HepG2 (cell line): Measurements from ENCODE around the gene PLEKHG2. TPM values are rescaled to one million over a fixed set of nuclear protein-coding genes. Genes with fewer than 3 reads are reported as not detected.
A peak's percentile ranks its signal among the peaks of the same experiment; 100 is the strongest.

ENCODE experiments used
- ARNT ChIP-seq: fragments of 450-650 bp; IDR thresholded peaks from 2 replicates; pipeline ENCODE4 v1.6.1; 2017
- HOXA3 ChIP-seq: sonication (generic); formaldehyde crosslinking; IDR thresholded peaks from 2 replicates; pipeline ENCODE4 v1.5.0; 2020; ENCODE audit warnings: missing genetic modification reagents
- LCORL ChIP-seq, 2 experiments: fragments of 450-650 bp in 1 of 2; sonication (generic) in 1 of 2; formaldehyde crosslinking in 1 of 2; IDR thresholded peaks; 2 replicates each; pipeline versions ENCODE4 v1.5.0 to v1.6.1; 2017 to 2020; ENCODE audit warnings: antibody characterized with exemption in 1 of 2, missing genetic modification reagents in 1 of 2
- MED8 ChIP-seq: sonication (generic); formaldehyde crosslinking; IDR thresholded peaks from 2 replicates; pipeline ENCODE4 v1.8.1; 2023; ENCODE audit warnings: mild to moderate bottlenecking, missing genetic modification reagents; ENCODE audit not compliant: insufficient replicate concordance
- MZF1 ChIP-seq: sonication (generic); formaldehyde crosslinking; IDR thresholded peaks from 2 replicates; pipeline ENCODE4 v1.8.1; 2023; ENCODE audit warnings: mild to moderate bottlenecking, missing genetic modification reagents, borderline replicate concordance
- NR2F6 ChIP-seq, 2 experiments: IDR thresholded peaks; 2 replicates each; pipeline ENCODE4 v1.6.1; 2016; ENCODE audit warnings: antibody characterized with exemption in 1 of 2, mild to moderate bottlenecking in 1 of 2
- SMAD1 ChIP-seq: sonication (generic); formaldehyde crosslinking; IDR thresholded peaks from 2 replicates; pipeline ENCODE4 v1.4.0; 2020; ENCODE audit warnings: missing genetic modification reagents, low read depth, mild to moderate bottlenecking, borderline replicate concordance
- SMC3 ChIP-seq: IDR thresholded peaks from 2 replicates; pipeline ENCODE4 v1.6.1; 2011; ENCODE audit warnings: low read length, improper control_type of control experiment
- TGIF2 ChIP-seq: IDR thresholded peaks from 2 replicates; pipeline ENCODE4 v1.6.1; 2016; ENCODE audit warnings: control low read depth, missing compliant biosample characterization
- THAP8 ChIP-seq: sonication (generic); formaldehyde crosslinking; IDR thresholded peaks from 2 replicates; pipeline ENCODE4 v1.5.1; 2020; ENCODE audit warnings: missing genetic modification reagents, mild to moderate bottlenecking, borderline replicate concordance
- ZBTB10 ChIP-seq: sonication (generic); formaldehyde crosslinking; IDR thresholded peaks from 2 replicates; pipeline ENCODE4 v1.4.0; 2020; ENCODE audit warnings: missing genetic modification reagents, borderline replicate concordance
- ZBTB20 ChIP-seq: sonication (generic); formaldehyde crosslinking; IDR thresholded peaks from 2 replicates; pipeline ENCODE4 v1.8.1; 2023; ENCODE audit warnings: missing genetic modification reagents, low read depth, mild to moderate bottlenecking, borderline replicate concordance
- ZFP90 ChIP-seq: sonication (generic); formaldehyde crosslinking; IDR thresholded peaks from 2 replicates; pipeline ENCODE4 v1.8.0; 2022; ENCODE audit warnings: missing genetic modification reagents, mild to moderate bottlenecking, inconsistent platforms, borderline replicate concordance
- ZNF180 ChIP-seq: sonication (generic); formaldehyde crosslinking; IDR thresholded peaks from 2 replicates; pipeline ENCODE4 v1.4.0; 2020; ENCODE audit warnings: low read depth, missing genetic modification reagents, borderline replicate concordance
- ZNF251 ChIP-seq: sonication (generic); formaldehyde crosslinking; IDR thresholded peaks from 2 replicates; pipeline ENCODE4 v1.9.0; 2021; ENCODE audit warnings: mild to moderate bottlenecking, missing genetic modification reagents
- ZNF382 ChIP-seq: sonication (generic); formaldehyde crosslinking; IDR thresholded peaks from 2 replicates; pipeline ENCODE4 v1.5.0; 2020; ENCODE audit warnings: missing genetic modification reagents, mild to moderate bottlenecking, borderline replicate concordance
- ZNF577 ChIP-seq: sonication (generic); formaldehyde crosslinking; IDR thresholded peaks from 2 replicates; pipeline ENCODE4 v1.4.0; 2020; ENCODE audit warnings: mild to moderate bottlenecking, low read depth, missing genetic modification reagents, borderline replicate concordance
- polyA plus RNA-seq, 8 experiments: library from polyadenylated mRNA; depleted of rRNA in 3 of 8; stranded (reverse) in 7 of 8; unstranded in 1 of 8; fragments of >200 nt; fragmentation: Illumina TruSeq in 4 of 8; extraction: Trizol in 4 of 8; gene quantifications; 2 replicates each; pipeline versions ENCODE4 v1.2.1 to v1.2.3, GENCODE V29; 2011 to 2016; ENCODE audit warnings: low read depth in 4 of 8, missing spikeins in 1 of 8, mixed read lengths in 1 of 8; ENCODE audit not compliant: insufficient read depth in 1 of 8
- total RNA-seq, 5 experiments: library from RNA; depleted of rRNA; stranded (reverse); fragments of >200 nt; fragmentation: Illumina TruSeq; extraction: Trizol; gene quantifications; 2 replicates each; pipeline ENCODE4 v1.2.3, GENCODE V29; 2016; ENCODE audit warnings: low read depth in 1 of 5
- TF ChIP-seq, protein P1 (sequence below): sonication (generic); formaldehyde crosslinking; IDR thresholded peaks from 2 replicates; pipeline ENCODE4 v1.4.0; 2020; ENCODE audit warnings: mild to moderate bottlenecking, missing genetic modification reagents, borderline replicate concordance

Gene PLEKHG2
- total and polyA plus RNA-seq, 2 of the 13 experiments (the other 11 are each of a cell fraction or from before 2014, with no cell fraction given): 3.6 to 6.8 TPM

DNA sequence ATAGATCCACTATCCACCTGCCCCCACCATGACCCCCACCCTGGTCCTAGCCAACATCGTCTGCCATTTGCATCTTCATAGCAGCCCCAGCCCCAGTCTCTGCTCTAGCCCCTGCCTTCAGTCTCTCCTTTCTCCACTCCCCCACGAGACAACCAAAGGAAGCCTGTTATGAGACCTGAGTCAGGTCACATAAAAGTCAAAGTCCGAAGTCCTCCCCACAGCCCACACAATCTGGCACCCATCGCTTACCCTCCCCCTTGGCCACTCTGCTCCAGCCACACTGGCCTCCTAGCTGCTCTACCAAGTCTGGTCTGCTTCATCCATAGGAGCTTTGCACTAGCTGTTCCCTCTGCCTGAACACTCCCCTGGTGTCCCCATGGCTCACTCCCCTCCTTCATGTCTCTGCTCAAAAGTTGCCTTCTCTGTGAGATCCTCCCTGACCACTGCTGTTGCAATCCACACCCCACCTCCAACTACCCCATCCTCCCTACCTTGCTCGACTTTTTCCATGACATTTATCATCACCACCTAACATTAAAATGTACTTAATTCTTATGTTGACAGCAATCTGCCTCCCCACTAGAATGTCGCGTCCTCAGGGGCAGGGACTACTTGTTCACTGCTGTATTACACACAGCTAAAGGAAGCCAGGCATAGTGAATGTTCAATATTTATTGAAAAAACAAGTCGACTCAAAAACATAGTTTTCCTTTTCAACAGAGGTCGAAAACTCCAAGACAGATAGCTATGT lies 1.2 kb upstream of the PLEKHG2 start (continued):
- TF ChIP-seq ZNF180 (CRISPR knock-in tag) (no peak), SMC3 (0 out of 2 replicates have a peak, but pooled peaks have one; percentile 3), MED8 (CRISPR knock-in tag) (no peak), ZBTB10 (no peak), LCORL (IDR thresholded peaks at IDR 0.05) (no peak), LCORL (CRISPR knock-in tag; IDR thresholded peaks at IDR 0.05) (peak; percentile 23; the same call in 1 of the 2 replicates), ZNF577 (CRISPR knock-in tag) (no peak), TGIF2 (0 out of 2 replicates have a peak, but pooled peaks have one; percentile 69), ZBTB20 (CRISPR knock-in tag) (peak; percentile 84; the same call in 1 of the 2 replicates), HOXA3 (CRISPR knock-in tag) (peak; percentile 62; the same call in 1 of the 2 replicates), SMAD1 (CRISPR knock-in tag) (0 out of 2 replicates have a peak, but pooled peaks have one; percentile 21), MZF1 (no peak), THAP8 (no peak), ZNF251 (no peak), ARNT (no peak), ZFP90 (CRISPR knock-in tag) (no peak), ZNF382 (CRISPR knock-in tag) (no peak), NR2F6 (IDR thresholded peaks at IDR 0.05) (peak; percentile 84), NR2F6 (CRISPR knock-in tag; IDR thresholded peaks at IDR 0.05) (peak; percentile 88)
- TF ChIP-seq, protein P1, sequence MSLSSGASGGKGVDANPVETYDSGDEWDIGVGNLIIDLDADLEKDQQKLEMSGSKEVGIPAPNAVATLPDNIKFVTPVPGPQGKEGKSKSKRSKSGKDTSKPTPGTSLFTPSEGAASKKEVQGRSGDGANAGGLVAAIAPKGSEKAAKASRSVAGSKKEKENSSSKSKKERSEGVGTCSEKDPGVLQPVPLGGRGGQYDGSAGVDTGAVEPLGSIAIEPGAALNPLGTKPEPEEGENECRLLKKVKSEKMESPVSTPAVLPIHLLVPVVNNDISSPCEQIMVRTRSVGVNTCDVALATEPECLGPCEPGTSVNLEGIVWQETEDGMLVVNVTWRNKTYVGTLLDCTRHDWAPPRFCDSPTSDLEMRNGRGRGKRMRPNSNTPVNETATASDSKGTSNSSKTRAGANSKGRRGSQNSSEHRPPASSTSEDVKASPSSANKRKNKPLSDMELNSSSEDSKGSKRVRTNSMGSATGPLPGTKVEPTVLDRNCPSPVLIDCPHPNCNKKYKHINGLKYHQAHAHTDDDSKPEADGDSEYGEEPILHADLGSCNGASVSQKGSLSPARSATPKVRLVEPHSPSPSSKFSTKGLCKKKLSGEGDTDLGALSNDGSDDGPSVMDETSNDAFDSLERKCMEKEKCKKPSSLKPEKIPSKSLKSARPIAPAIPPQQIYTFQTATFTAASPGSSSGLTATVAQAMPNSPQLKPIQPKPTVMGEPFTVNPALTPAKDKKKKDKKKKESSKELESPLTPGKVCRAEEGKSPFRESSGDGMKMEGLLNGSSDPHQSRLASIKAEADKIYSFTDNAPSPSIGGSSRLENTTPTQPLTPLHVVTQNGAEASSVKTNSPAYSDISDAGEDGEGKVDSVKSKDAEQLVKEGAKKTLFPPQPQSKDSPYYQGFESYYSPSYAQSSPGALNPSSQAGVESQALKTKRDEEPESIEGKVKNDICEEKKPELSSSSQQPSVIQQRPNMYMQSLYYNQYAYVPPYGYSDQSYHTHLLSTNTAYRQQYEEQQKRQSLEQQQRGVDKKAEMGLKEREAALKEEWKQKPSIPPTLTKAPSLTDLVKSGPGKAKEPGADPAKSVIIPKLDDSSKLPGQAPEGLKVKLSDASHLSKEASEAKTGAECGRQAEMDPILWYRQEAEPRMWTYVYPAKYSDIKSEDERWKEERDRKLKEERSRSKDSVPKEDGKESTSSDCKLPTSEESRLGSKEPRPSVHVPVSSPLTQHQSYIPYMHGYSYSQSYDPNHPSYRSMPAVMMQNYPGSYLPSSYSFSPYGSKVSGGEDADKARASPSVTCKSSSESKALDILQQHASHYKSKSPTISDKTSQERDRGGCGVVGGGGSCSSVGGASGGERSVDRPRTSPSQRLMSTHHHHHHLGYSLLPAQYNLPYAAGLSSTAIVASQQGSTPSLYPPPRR (CRISPR knock-in tag): peak; percentile 47; the same call in 1 of the 2 replicates
